Naive B cell (primary cell): ENCODE data around the gene BCAN. TPM values are rescaled to one million over a fixed set of nuclear protein-coding genes. Genes with fewer than 3 reads are reported as not detected.
"Not testable (repeated sequence)": the region's sequence is repeated elsewhere in the genome, so short reads cannot be mapped to it uniquely, and the experiment has no call there.

Source experiments
- ATAC-seq, 2 donors: fragments of 150-1000 bp; cut with Tn5 transposase; 2 replicates each; pipeline ENCODE4 v1.10.0; 2021; ENCODE audit warnings: low read depth in 2 of 2, mild to moderate bottlenecking in 2 of 2, moderate library complexity in 2 of 2
- DNase-seq: peaks from one replicate; pipeline ENCODE4 v3.0.0; 2022
- H3K27ac Mint-ChIP-seq, 6 donors: one replicate each; pipeline ENCODE4 v1.8.0; 2020 to 2022; ENCODE audit warnings: mild to moderate bottlenecking in 6 of 6, mixed read lengths in 6 of 6, moderate library complexity in 5 of 6, inconsistent platforms in 2 of 6
- H3K27me3 Mint-ChIP-seq, 3 donors: one replicate each; pipeline ENCODE4 v1.8.0; 2021 to 2022; ENCODE audit warnings: mixed read lengths in 3 of 3, mild to moderate bottlenecking in 1 of 3
- H3K36me3 Mint-ChIP-seq, 2 donors: one replicate each; pipeline ENCODE4 v1.8.0; 2020 to 2022; ENCODE audit warnings: mixed read lengths in 2 of 2, inconsistent platforms in 1 of 2, mild to moderate bottlenecking in 1 of 2
- H3K4me1 Mint-ChIP-seq, 3 donors: one replicate each; pipeline ENCODE4 v1.8.0; 2020 to 2022; ENCODE audit warnings: mixed read lengths in 3 of 3, inconsistent platforms in 1 of 3, mild to moderate bottlenecking in 1 of 3, moderate library complexity in 1 of 3
- H3K4me3 Mint-ChIP-seq, 8 donors: one replicate each; pipeline ENCODE4 v1.8.0; 2020 to 2022; ENCODE audit warnings: mild to moderate bottlenecking in 8 of 8, mixed read lengths in 8 of 8, moderate library complexity in 8 of 8, inconsistent platforms in 2 of 8
- H3K9me3 Mint-ChIP-seq, 7 donors: one replicate each; pipeline ENCODE4 v1.8.0; 2020 to 2022; ENCODE audit warnings: mixed read lengths in 7 of 7, mild to moderate bottlenecking in 5 of 7, inconsistent platforms in 2 of 7, moderate library complexity in 1 of 7
- polyA plus RNA-seq, 6 donors: library from polyadenylated mRNA; unstranded; fragments of 300-500 nt; fragmentation: Illumina TruSeq; gene quantifications; one replicate each; pipeline ENCODE4 v1.2.3, GENCODE V29; 2021; ENCODE audit warnings: low read depth in 6 of 6

BCAN gene
- polyA plus RNA-seq, 6 donors from 2014 or later = not detected

DNA sequence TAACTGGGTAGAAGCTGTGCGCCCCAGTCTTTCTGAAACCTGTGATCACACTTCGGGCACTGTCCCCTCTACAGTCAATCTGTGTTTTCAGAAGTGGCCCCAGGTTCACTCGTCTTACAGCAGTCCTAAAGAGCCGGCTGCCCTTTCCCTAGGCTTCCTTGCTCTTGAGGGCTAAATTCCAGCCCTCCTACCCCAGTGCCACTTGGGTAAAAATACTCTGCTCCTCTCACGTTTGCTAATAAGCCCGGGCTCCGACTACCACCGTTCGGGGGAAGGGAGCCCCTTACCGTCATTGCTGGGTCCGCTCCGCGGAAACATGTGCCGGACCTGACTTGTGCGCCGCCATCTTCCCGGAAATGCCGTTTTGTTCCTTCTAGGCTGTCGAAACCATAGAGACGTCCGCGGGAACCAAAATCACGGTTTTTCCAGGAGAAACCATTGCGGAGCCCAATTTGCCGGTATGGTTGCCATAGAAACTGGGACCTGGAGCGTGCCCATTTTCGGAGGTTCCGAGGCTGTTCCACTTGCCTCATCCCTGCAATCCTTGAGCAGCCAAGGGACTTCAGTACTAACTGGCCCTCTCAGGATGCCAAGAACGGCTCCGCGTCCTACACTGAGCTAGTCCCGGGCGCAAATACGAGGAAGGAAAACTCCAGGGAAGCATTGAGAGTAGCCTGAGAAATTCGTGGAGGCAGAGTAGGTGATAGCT is 40.6 kb upstream of the BCAN start, which contains the start of gene GPATCH4:
Gene GPATCH4 (minus strand): TSS at position 358 of the 709 bp plus-strand sequence.
- Mint-ChIP-seq H3K27ac (peak within 1 kb of the TSS; percentile 94 to 99 (median 98)), H3K4me1 (peaks cover 26 to 48% (median 29%) of the 10 kb centered on the region in 3 donors), H3K4me3 (peak within 1 kb of the TSS; percentile 84 to 100 (median 96)), H3K36me3 (peaks cover 11 to 14% of the 10 kb centered on the region in 2 donors), H3K9me3 (no peaks in the 10 kb centered on the region), H3K27me3 (no peaks in the 10 kb centered on the region)
- peak; percentile 72 to 78 for ATAC-seq
- DNase-seq = peak; percentile 70

DNA sequence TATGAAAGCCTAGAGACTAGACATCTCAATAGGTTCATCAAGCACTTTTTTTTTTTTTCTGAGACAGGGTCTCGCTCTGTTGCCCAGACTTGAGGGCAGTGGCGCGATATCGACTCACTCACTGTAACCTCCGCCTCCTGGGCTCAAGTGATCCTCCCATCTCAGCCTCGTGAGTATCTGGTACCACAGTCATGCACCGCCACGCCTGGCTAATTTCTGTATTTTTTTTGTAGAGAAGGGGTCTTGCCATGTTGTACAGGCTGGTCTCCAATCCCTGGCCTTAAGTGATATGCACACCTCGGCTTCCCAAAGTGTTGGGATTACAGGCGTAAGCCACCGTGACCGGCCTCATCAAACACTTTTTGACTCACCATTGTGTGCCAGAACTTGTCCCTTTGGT is 40.0 kb upstream of the BCAN start:
- no peak for DNase-seq
- H3K4me3 Mint-ChIP-seq = peak overlapping the region; percentile 84 to 100 (median 96)
- no peaks in the 10 kb centered on the region for H3K9me3 Mint-ChIP-seq
- peaks cover 7 to 12% of the 10 kb centered on the region in 2 donors for H3K36me3 Mint-ChIP-seq
- ATAC-seq = peak; percentile 26 to 48
- H3K27me3 Mint-ChIP-seq = no peaks in the 10 kb centered on the region
- H3K27ac Mint-ChIP-seq = peak overlapping the region; percentile 74 to 98 (median 96)
- H3K4me1 Mint-ChIP-seq = peaks cover 29 to 52% (median 29%) of the 10 kb centered on the region in 3 donors

DNA sequence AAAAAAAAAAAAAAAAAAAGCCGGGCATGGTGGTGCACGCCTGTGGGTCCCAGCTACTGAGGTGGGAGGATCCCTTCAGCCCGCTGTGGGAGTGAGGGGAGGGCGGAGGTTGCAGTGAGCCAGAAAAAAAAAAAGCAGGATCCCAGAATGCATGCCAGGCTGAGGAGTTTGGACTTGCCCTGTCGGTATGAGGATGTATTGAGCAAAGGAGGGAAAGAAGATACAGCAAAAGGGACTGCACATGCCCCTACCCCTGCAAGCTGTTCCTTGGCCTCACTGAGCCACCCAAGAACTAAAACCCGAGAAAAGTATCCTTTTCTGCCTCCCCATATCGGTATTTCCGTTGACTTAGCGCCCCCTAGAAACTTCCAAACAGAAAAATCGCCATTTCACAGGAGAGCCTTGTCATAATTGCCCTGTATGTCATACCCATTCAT is 39.3 kb upstream of the BCAN start:
- Mint-ChIP-seq H3K4me3 (peak overlapping the region in 7 of 8 donors; percentile 37 to 96 (median 68)), H3K36me3 (peaks cover 0 to 8% of the 10 kb centered on the region in 2 donors), H3K4me1 (peaks cover 34 to 58% (median 35%) of the 10 kb centered on the region in 3 donors), H3K27ac (peak overlapping the region in 3 of 6 donors; percentile 47 to 94 (median 78)), H3K9me3 (no peaks in the 10 kb centered on the region), H3K27me3 (no peaks in the 10 kb centered on the region)
- no peak for ATAC-seq
- DNase-seq = no peak

DNA sequence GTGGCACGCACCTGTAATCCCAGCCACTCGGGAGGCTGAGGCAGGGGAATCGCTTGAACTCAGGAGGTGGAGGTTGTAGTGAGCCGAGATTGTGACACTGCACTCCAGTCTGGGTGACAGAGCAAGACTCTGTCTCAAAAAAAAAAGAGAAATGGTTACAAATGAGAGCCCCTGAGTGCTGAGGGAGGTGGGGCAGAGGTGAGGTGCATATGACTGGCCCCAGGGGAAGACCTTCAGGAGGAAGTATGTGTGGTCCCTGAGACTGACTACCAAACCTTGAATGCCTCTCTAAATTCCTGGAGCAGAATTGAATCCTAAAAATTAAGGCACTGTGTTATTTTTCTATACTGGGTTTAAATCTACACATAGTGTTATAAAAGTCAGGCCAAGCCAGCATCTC is 34.6 kb upstream of the BCAN start:
- H3K4me3 Mint-ChIP-seq = peak overlapping the region in 7 of 8 donors; percentile 2 to 71 (median 48)

DNA sequence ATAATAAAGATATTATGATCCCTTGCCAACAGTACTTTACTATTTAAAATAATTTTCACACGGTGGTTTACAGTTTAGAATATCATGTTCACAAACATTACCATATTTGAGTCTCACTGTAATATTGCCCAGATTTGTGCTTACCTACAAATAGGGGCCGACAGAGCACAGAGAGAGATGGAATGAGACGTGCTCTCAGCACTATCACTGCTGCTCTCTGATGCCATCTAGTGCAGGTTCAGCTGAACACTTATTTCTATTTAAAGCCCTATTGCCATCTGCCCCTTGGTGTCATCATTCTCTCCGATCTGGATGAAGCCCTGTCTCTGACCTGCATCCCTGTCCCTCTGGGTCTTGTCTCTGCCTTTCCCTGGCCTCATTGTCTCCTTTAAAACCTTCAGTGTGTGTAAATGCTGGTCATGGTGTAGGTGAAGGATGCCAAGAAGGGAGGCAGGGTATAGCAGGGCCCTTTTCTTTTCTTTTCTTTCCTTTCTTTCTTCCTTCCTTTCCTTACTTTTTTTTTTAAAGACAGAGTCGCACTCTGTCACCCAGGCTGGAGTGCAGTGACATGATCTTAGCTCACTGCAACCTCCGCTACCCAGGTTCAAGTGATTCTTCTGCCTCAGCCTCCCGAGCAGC is 33.8 kb upstream of the BCAN start:
- DNase-seq (peak; percentile 70), ATAC-seq (peak; percentile 78 to 79)
- H3K36me3 Mint-ChIP-seq = no peaks in the 10 kb centered on the region
- H3K4me1 Mint-ChIP-seq = peaks cover 17 to 36% (median 20%) of the 10 kb centered on the region in 3 donors
- H3K27me3 Mint-ChIP-seq = peaks cover 11 to 25% (median 13%) of the 10 kb centered on the region in 3 donors
- H3K4me3 Mint-ChIP-seq = peak overlapping the region in 7 of 8 donors; percentile 41 to 71 (median 60)
- peak overlapping the region in 4 of 6 donors; percentile 86 to 93 (median 92) for H3K27ac Mint-ChIP-seq
- H3K9me3 Mint-ChIP-seq = no peaks in the 10 kb centered on the region

More for the DNA sequence above, 34.6 kb upstream of the BCAN start:
- peaks cover 5 to 16% (median 8%) of the 10 kb centered on the region in 3 donors for H3K27me3 Mint-ChIP-seq
- not testable (repeated sequence) for H3K9me3 Mint-ChIP-seq, H3K36me3 Mint-ChIP-seq
- peak overlapping the region in 5 of 6 donors; percentile 40 to 94 (median 91) for H3K27ac Mint-ChIP-seq
- H3K4me1 Mint-ChIP-seq = peaks cover 18 to 39% (median 26%) of the 10 kb centered on the region in 3 donors
- DNase-seq (peak; percentile 74), ATAC-seq (peak; percentile 88 to 92)

DNA sequence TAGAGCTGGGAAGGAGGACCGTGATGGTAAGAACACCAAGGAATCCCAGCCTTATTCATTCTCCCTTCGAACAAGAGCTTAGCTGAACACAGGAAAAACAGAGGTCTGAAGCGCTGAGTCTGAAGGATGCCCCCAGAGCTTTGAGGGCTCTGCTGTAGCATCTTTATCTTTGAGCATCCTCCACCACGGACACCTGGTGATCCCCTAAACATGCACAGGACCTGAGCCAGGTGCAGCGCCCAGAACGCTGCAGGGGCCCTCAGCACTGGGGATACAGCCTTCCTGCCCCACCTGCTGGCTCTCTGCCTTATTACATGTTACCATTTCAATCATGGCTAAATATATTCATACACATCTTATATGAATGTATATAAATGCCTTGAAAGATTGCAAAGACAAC is 32.9 kb upstream of the BCAN start:
- Mint-ChIP-seq H3K27me3 (peaks cover 13 to 29% (median 14%) of the 10 kb centered on the region in 3 donors), H3K4me3 (no peak overlapping the region), H3K9me3 (no peaks in the 10 kb centered on the region), H3K27ac (peak overlapping the region in 2 of 6 donors; percentile 4 to 53), H3K4me1 (peaks cover 17 to 36% (median 20%) of the 10 kb centered on the region in 3 donors), H3K36me3 (no peaks in the 10 kb centered on the region)
- DNase-seq = peak; percentile 49
- peak; percentile 36 to 43 for ATAC-seq

DNA sequence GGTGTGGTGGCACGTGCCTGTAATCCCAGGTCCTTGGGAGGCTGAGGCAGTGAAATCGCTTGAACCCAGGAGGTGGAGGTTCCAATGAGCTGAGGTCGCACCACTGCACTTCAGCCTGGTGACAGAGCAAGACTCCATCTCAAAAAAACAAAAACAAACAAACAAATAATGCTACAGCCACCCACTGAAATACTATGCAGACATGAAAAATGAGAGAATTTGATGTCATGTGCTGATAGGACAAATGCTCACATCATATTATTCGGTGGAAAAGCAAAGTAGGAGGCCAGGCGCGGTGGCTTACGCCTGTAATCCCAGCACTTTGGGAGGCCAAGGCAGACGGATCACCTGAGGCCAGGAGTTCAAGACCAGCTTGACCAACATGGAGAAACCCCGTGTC is 31.8 kb upstream of the BCAN start:
- H3K9me3 Mint-ChIP-seq, H3K36me3 Mint-ChIP-seq, H3K4me3 Mint-ChIP-seq, ATAC-seq, DNase-seq, H3K27ac Mint-ChIP-seq: not testable (repeated sequence)
- Mint-ChIP-seq H3K4me1 (peaks cover 17 to 34% (median 20%) of the 10 kb centered on the region in 3 donors), H3K27me3 (peaks cover 18 to 39% (median 21%) of the 10 kb centered on the region in 3 donors)

DNA sequence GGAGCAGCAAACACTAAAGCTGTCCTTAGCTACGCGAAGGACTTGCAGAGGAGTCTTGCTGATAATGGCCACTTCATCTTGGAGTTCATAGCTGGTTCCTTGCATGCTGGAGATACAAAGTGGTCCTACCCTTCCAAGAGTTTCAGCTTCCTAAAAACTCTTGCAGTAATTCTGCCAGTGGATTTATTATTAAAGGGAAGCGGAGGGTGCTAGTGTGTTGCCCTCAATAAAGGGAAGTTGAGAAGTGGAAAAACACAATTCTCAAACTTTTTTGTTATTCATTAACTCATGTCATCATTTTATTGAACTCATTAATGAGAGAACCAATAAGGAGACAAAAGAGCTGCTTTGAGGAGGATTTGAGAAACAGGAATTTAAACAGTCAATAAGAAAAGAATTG is 29.3 kb upstream of the BCAN start:
- no peak overlapping the region for H3K27ac Mint-ChIP-seq
- DNase-seq = no peak
- ATAC-seq = no peak
- H3K4me1 Mint-ChIP-seq = peaks cover 10 to 14% (median 11%) of the 10 kb centered on the region in 3 donors
- peaks cover 0 to 2% (median 0%) of the 10 kb centered on the region in 7 donors for H3K9me3 Mint-ChIP-seq
- H3K27me3 Mint-ChIP-seq = peaks cover 34 to 55% (median 34%) of the 10 kb centered on the region in 3 donors
- H3K36me3 Mint-ChIP-seq = no peaks in the 10 kb centered on the region
- H3K4me3 Mint-ChIP-seq = no peak overlapping the region

DNA sequence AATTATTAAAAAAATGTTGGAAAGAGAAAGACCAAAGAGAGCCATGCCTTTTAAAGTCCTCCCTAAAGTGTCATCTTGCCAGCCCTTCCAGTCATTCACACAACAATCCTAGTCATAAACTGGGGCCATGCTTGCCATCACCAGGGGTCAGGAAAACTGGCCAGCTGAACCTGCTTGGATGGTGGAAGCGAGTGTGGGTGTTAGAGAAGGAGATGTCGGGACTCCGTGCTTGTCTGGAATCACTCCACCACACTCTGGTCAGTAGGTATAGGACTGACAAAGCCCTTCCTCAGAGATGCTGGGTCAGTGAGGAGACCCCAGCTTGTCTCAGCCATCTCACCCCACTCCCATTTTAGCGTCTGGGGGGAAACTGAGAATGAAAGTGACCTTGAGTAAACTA is 26.0 kb upstream of the BCAN start:
- no peak for DNase-seq
- H3K27me3 Mint-ChIP-seq = peaks cover 49 to 74% (median 60%) of the 10 kb centered on the region in 3 donors
- H3K4me1 Mint-ChIP-seq = peaks cover 0 to 6% (median 5%) of the 10 kb centered on the region in 3 donors
- no peak overlapping the region for H3K27ac Mint-ChIP-seq
- no peak for ATAC-seq
- H3K9me3 Mint-ChIP-seq = peaks cover 0 to 2% (median 0%) of the 10 kb centered on the region in 7 donors
- no peak overlapping the region for H3K4me3 Mint-ChIP-seq
- no peaks in the 10 kb centered on the region for H3K36me3 Mint-ChIP-seq

DNA sequence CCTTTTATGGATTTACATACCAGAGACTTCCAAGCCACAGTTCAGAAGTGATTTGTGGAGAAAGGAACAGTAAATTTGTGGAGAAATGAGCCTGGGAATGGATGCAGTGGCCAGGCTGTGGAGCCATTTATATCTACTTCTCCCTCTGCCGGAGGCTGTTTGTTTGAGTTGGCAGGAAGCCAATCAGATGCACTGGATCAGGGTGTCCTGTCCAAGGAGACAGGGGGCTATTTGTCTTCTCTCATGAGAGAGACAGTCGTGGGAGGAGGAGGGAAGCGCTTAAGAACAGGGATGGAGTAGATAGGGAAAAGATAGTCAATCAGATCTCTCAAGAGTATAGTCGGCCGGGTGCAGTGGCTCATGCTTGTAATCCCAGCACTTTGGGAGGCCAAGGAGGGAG is 25.5 kb upstream of the BCAN start:
- ATAC-seq (no peak), DNase-seq (no peak)
- Mint-ChIP-seq H3K4me3 (no peak overlapping the region), H3K4me1 (peaks cover 0 to 6% (median 5%) of the 10 kb centered on the region in 3 donors), H3K27ac (no peak overlapping the region), H3K36me3 (no peaks in the 10 kb centered on the region), H3K27me3 (peaks cover 52 to 74% (median 59%) of the 10 kb centered on the region in 3 donors), H3K9me3 (peaks cover 0 to 2% (median 0%) of the 10 kb centered on the region in 7 donors)

DNA sequence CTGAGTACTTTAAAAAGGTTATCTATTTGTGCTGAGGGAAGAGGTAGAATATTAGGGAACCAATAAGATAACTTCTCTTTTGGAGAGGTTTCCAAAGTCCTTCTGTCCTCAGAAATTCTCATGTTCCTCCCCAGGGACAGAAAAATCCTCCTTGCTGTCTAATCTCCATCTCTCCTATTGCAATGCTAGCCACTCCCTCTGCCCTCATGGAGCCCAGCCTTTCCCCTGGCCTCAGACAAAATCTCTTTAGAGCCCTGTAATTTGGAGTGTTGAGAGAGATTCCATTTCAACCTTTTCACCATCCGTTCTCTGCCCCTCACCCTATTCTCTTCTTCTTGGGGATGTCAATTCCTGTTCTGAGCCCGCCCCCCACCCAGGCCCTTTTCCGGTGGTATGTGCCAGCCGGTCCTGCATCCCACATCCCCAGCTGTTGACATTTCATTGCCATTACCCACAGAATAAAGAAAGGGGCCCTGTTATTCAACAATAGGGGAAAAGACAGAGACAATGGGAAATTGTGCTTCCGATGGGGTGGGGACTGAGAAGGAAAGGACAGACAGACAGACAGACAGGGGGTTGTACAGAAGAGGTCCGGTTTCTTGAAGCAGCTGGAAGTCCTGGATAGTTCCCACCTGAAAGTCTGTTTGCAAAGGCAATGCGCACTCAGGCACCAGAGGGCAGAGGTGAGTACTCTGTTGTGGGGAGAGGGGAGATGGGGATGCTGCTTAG is 22.9 kb upstream of the BCAN start, which contains the start of gene HAPLN2:
Gene HAPLN2 (plus strand): TSS at position 563 of the 729 bp plus-strand sequence. CDS start 4,076 bp downstream, outside the sequence.
- Mint-ChIP-seq H3K4me1 (peaks cover 4 to 12% (median 5%) of the 10 kb centered on the region in 3 donors), H3K4me3 (no peak within 1 kb of the TSS), H3K9me3 (peaks cover 0 to 2% (median 0%) of the 10 kb centered on the region in 7 donors), H3K36me3 (no peaks in the 10 kb centered on the region), H3K27ac (no peak within 1 kb of the TSS), H3K27me3 (peaks cover 54 to 76% (median 67%) of the 10 kb centered on the region in 3 donors)
- peak; percentile 33 to 40 for ATAC-seq
- DNase-seq = no peak

DNA sequence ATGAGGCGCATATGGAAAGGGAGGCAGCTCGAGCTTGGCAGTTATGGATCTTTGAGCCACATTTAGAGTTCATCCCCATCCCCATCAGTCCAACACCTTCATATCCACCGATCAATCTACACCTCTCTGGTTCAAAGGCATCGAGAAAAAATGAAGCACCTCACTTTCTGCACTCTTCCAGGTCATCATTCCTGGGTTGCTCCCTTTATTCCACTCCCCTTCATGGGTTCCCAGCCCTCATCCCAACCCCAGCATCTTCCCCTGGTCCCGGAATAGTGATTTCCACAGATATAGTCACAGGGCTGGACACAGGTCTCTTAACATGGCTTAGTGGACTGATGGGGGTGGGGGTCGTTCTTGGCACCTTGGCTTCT is 22.3 kb upstream of the BCAN start:
- H3K27me3 Mint-ChIP-seq = peaks cover 54 to 76% (median 62%) of the 10 kb centered on the region in 3 donors
- no peak overlapping the region for H3K4me3 Mint-ChIP-seq
- H3K27ac Mint-ChIP-seq = no peak overlapping the region
- ATAC-seq = no peak
- H3K9me3 Mint-ChIP-seq = peaks cover 0 to 2% (median 0%) of the 10 kb centered on the region in 7 donors
- no peaks in the 10 kb centered on the region for H3K36me3 Mint-ChIP-seq
- no peak for DNase-seq
- peaks cover 4 to 17% (median 7%) of the 10 kb centered on the region in 3 donors for H3K4me1 Mint-ChIP-seq
